ENCODE results near the gene MDP1.

Gene MDP1

GRCh38 chr14:24238123-24238522 is 22.3 kb upstream of the MDP1 start:
- TF ChIP-seq FOXP2 (optimal IDR thresholded peaks at IDR 0.05; ENCODE audit: borderline replicate concordance, extremely low read depth, extremely low read length, insufficient read depth) (no peak), POLR2AphosphoS5 (IDR thresholded peaks at IDR 0.05; ENCODE audit: low read depth, low read length) (no peak), SIN3A (IDR thresholded peaks at IDR 0.05; ENCODE audit: borderline replicate concordance, insufficient read depth, low read length) (no peak), REST (IDR thresholded peaks at IDR 0.05; ENCODE audit: insufficient read depth in 1 of 2, low read depth in 2 of 2, low read length in 2 of 2) (no peak), TAF1 (IDR thresholded peaks at IDR 0.05; ENCODE audit: borderline replicate concordance, insufficient read depth, low read length) (no peak)

GRCh38 chr14:24237463-24237955 is 21.6 kb upstream of the MDP1 start:
- TF ChIP-seq REST (IDR thresholded peaks at IDR 0.05; ENCODE audit: insufficient read depth in 1 of 2, low read depth in 2 of 2, low read length in 2 of 2) (no peak), POLR2AphosphoS5 (IDR thresholded peaks at IDR 0.05; ENCODE audit: low read depth, low read length) (no peak), FOXP2 (optimal IDR thresholded peaks at IDR 0.05; ENCODE audit: borderline replicate concordance, extremely low read depth, extremely low read length, insufficient read depth) (no peak), SIN3A (IDR thresholded peaks at IDR 0.05; ENCODE audit: borderline replicate concordance, insufficient read depth, low read length) (no peak), TAF1 (IDR thresholded peaks at IDR 0.05; ENCODE audit: borderline replicate concordance, insufficient read depth, low read length) (no peak)

- TF ChIP-seq SIN3A (IDR thresholded peaks at IDR 0.05; ENCODE audit: borderline replicate concordance, insufficient read depth, low read length) (no peak), POLR2AphosphoS5 (IDR thresholded peaks at IDR 0.05; ENCODE audit: low read depth, low read length) (no peak), TAF1 (IDR thresholded peaks at IDR 0.05; ENCODE audit: borderline replicate concordance, insufficient read depth, low read length) (no peak), REST (IDR thresholded peaks at IDR 0.05; ENCODE audit: insufficient read depth in 1 of 2, low read depth in 2 of 2, low read length in 2 of 2) (no peak), FOXP2 (optimal IDR thresholded peaks at IDR 0.05; ENCODE audit: borderline replicate concordance, extremely low read depth, extremely low read length, insufficient read depth) (no peak)
Observed at GRCh38 chr14:24236689-24237462, 21.0 kb upstream of the MDP1 start.

- no peak for TF ChIP-seq TAF1 (IDR thresholded peaks at IDR 0.05; ENCODE audit: borderline replicate concordance, insufficient read depth, low read length)
- TF ChIP-seq SIN3A (IDR thresholded peaks at IDR 0.05; ENCODE audit: borderline replicate concordance, insufficient read depth, low read length) = no peak
- TF ChIP-seq FOXP2 (optimal IDR thresholded peaks at IDR 0.05; ENCODE audit: borderline replicate concordance, extremely low read depth, extremely low read length, insufficient read depth) = no peak
- TF ChIP-seq REST (IDR thresholded peaks at IDR 0.05; ENCODE audit: insufficient read depth in 1 of 2, low read depth in 2 of 2, low read length in 2 of 2) = no peak
- TF ChIP-seq POLR2AphosphoS5 (IDR thresholded peaks at IDR 0.05; ENCODE audit: low read depth, low read length) = no peak
Observed at GRCh38 chr14:24235804-24236688, 20.2 kb upstream of the MDP1 start.
